ENCODE results near the gene OSMR. TPM values are rescaled to one million over a fixed set of nuclear protein-coding genes. Genes with fewer than 3 reads are reported as not detected.

Gene OSMR
- polyA plus RNA-seq, 1 of the 3 experiments (the other 2 are of a cell fraction), result 56.0 TPM

GRCh38 chr5:38905516-38905915, 59.7 kb downstream of the OSMR start:
- H3K9me2 ChIP-seq, result no peaks in the 10 kb centered on the region
- no peaks in the 10 kb centered on the region for H3K4me1 ChIP-seq (ENCODE audit: control insufficient read depth in 1 of 2, insufficient read depth in 2 of 2, low read depth in 1 of 2, low read length in 1 of 2)
- no peaks in the 10 kb centered on the region for H4K20me1 ChIP-seq (ENCODE audit: insufficient read depth)
- H3K4me3 ChIP-seq (ENCODE audit: low read depth in 2 of 2, low read length in 1 of 2), result no peak overlapping the region
- no peak overlapping the region for H2AFZ ChIP-seq (ENCODE audit: low read depth)
- no peaks in the 10 kb centered on the region for H3F3A ChIP-seq (replicated peaks; ENCODE audit: insufficient read depth)
- H3K27me3 ChIP-seq (ENCODE audit: insufficient read depth), result no peaks in the 10 kb centered on the region
- H3K4me2 ChIP-seq, result no peak overlapping the region
- CTCF ChIA-PET, result interaction anchor here (1.0 kb wide), 1 partner anchor 14 kb away, joined by 3 read pairs; no protein-coding TSS in a partner anchor
- DNase-seq, result no peak
- TF ChIP-seq SMC3 (IDR thresholded peaks at IDR 0.05; ENCODE audit: low read depth, low read length), result no peak
- no peak for TF ChIP-seq USF1 (IDR thresholded peaks at IDR 0.05; ENCODE audit: borderline replicate concordance, low read depth)
- no peak for TF ChIP-seq GATA2 (CRISPR knock-in tag; IDR thresholded peaks at IDR 0.05)
- no peak for TF ChIP-seq SIN3A (IDR thresholded peaks at IDR 0.05; ENCODE audit: borderline replicate concordance, low read depth, low read length)
- no peak for TF ChIP-seq CHD2 (IDR thresholded peaks at IDR 0.05; ENCODE audit: low read length, partially characterized antibody)
- no peak for TF ChIP-seq EZH2phosphoT487 (IDR thresholded peaks at IDR 0.05; ENCODE audit: borderline replicate concordance, low read depth)
- 76% methylated on average over 4 of the region's 4 CpGs for WGBS (ENCODE audit: low lambda C conversion rate)
- peaks cover 63 to 69% of the 10 kb centered on the region in 2 experiments for H3K36me3 ChIP-seq (replicated peaks in 1 of 2; ENCODE audit: control insufficient read depth in 1 of 2, insufficient read depth in 2 of 2, low read length in 1 of 2)
- POLR2A ChIA-PET, result no interaction called here
- no peaks in the 10 kb centered on the region for H3K79me2 ChIP-seq (ENCODE audit: insufficient read depth)
- 0 out of 2 replicates have a peak, but pooled peaks cover 5% of the 10 kb centered on the region for H3K9me3 ChIP-seq
- no peak overlapping the region for H3K27ac ChIP-seq (ENCODE audit: low read depth in 2 of 2, low read length in 1 of 2)
- H3K9ac ChIP-seq, result no peak overlapping the region

- no peak overlapping the region for H3K9ac ChIP-seq
- TF ChIP-seq, protein P1, sequence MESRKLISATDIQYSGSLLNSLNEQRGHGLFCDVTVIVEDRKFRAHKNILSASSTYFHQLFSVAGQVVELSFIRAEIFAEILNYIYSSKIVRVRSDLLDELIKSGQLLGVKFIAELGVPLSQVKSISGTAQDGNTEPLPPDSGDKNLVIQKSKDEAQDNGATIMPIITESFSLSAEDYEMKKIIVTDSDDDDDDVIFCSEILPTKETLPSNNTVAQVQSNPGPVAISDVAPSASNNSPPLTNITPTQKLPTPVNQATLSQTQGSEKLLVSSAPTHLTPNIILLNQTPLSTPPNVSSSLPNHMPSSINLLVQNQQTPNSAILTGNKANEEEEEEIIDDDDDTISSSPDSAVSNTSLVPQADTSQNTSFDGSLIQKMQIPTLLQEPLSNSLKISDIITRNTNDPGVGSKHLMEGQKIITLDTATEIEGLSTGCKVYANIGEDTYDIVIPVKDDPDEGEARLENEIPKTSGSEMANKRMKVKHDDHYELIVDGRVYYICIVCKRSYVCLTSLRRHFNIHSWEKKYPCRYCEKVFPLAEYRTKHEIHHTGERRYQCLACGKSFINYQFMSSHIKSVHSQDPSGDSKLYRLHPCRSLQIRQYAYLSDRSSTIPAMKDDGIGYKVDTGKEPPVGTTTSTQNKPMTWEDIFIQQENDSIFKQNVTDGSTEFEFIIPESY (IDR thresholded peaks at IDR 0.05; ENCODE audit: borderline replicate concordance, low read depth), result no peak
- no peak for TF ChIP-seq RCOR1 (IDR thresholded peaks at IDR 0.05; ENCODE audit: low read length)
- no peak for TF ChIP-seq USF1 (IDR thresholded peaks at IDR 0.05; ENCODE audit: borderline replicate concordance, low read depth)
- TF ChIP-seq GABPA (IDR thresholded peaks at IDR 0.05; ENCODE audit: low read depth), result no peak
- no peak for TF ChIP-seq EZH2phosphoT487 (IDR thresholded peaks at IDR 0.05; ENCODE audit: borderline replicate concordance, low read depth)
- TF ChIP-seq SMC3 (IDR thresholded peaks at IDR 0.05; ENCODE audit: low read depth, low read length), result no peak
- no peak for TF ChIP-seq NRF1 (IDR thresholded peaks at IDR 0.05; ENCODE audit: low read depth, low read length)
- no peak for TF ChIP-seq FOSL2 (IDR thresholded peaks at IDR 0.05; ENCODE audit: borderline replicate concordance, low read depth)
- TF ChIP-seq RXRA (IDR thresholded peaks at IDR 0.05; ENCODE audit: borderline replicate concordance, low read depth), result no peak
- TF ChIP-seq CHD2 (IDR thresholded peaks at IDR 0.05; ENCODE audit: low read length, partially characterized antibody), result no peak
- TF ChIP-seq TAF1 (IDR thresholded peaks at IDR 0.05; ENCODE audit: borderline replicate concordance, low read depth, low read length), result no peak
- no peak for TF ChIP-seq YY1 (IDR thresholded peaks at IDR 0.05; ENCODE audit: low read depth)
- no peak for TF ChIP-seq EP300 (IDR thresholded peaks at IDR 0.05; ENCODE audit: borderline replicate concordance in 1 of 2, low read depth in 1 of 2, low read length in 1 of 2)
- TF ChIP-seq MXI1 (IDR thresholded peaks at IDR 0.05; ENCODE audit: low read depth, low read length), result no peak
- no peak for TF ChIP-seq RAD21 (IDR thresholded peaks at IDR 0.05; ENCODE audit: low read length)
- TF ChIP-seq FOXJ3 (CRISPR knock-in tag; IDR thresholded peaks at IDR 0.05), result no peak
- TF ChIP-seq RFX5 (IDR thresholded peaks at IDR 0.05; ENCODE audit: low read length), result no peak
- no peak for TF ChIP-seq TEAD4 (IDR thresholded peaks at IDR 0.05; ENCODE audit: borderline replicate concordance, insufficient read depth)
- TF ChIP-seq NFIC (IDR thresholded peaks at IDR 0.05; ENCODE audit: borderline replicate concordance), result no peak
- H3K9me3 ChIP-seq, result 0 out of 2 replicates have a peak, but pooled peaks cover 5% of the 10 kb centered on the region
- H3K4me2 ChIP-seq, result no peak overlapping the region
- H4K20me1 ChIP-seq (ENCODE audit: insufficient read depth), result no peaks in the 10 kb centered on the region
- no peaks in the 10 kb centered on the region for H3K79me2 ChIP-seq (ENCODE audit: insufficient read depth)
- no peak for DNase-seq
- no peaks in the 10 kb centered on the region for H3F3A ChIP-seq (replicated peaks; ENCODE audit: insufficient read depth)
- H3K36me3 ChIP-seq (replicated peaks in 1 of 2; ENCODE audit: control insufficient read depth in 1 of 2, insufficient read depth in 2 of 2, low read length in 1 of 2), result peaks cover 54 to 62% of the 10 kb centered on the region in 2 experiments
- H3K27ac ChIP-seq (ENCODE audit: low read depth in 2 of 2, low read length in 1 of 2), result no peak overlapping the region
- H3K9me2 ChIP-seq, result no peaks in the 10 kb centered on the region
- H2AFZ ChIP-seq (ENCODE audit: low read depth), result no peak overlapping the region
- ChIA-PET CTCF (no interaction called here), POLR2A (no interaction called here)
- no peaks in the 10 kb centered on the region for H3K27me3 ChIP-seq (ENCODE audit: insufficient read depth)
- H3K4me3 ChIP-seq (ENCODE audit: low read depth in 2 of 2, low read length in 1 of 2), result no peak overlapping the region
- H3K4me1 ChIP-seq (ENCODE audit: control insufficient read depth in 1 of 2, insufficient read depth in 2 of 2, low read depth in 1 of 2, low read length in 1 of 2), result no peaks in the 10 kb centered on the region
Measured at GRCh38 chr5:38906503-38906902, 60.7 kb downstream of the OSMR start.

All from SK-N-SH (cell line).